Superior temporal gyrus (tissue), 1 donor: Measurements from ENCODE around the gene HNRNPUL2.
A peak's percentile ranks its signal among the peaks of the same experiment; 100 is the strongest.

ENCODE experiments used
- DNase-seq: peaks from one replicate; pipeline ENCODE4 v3.0.0-alpha.2; 2016; ENCODE audit errors: extremely low spot score

Gene HNRNPUL2

GRCh38 chr11:62726915-62727164 is 417 bp downstream of the HNRNPUL2 start:
- no peak for DNase-seq

- DNase-seq, result no peak
Measured at GRCh38 chr11:62726156-62726914, 922 bp downstream of the HNRNPUL2 start.

GRCh38 chr11:62725646-62726045 is 1.6 kb downstream of the HNRNPUL2 start:
- no peak for DNase-seq

GRCh38 chr11:62724171-62724570 is 3.1 kb downstream of the HNRNPUL2 start:
- no peak for DNase-seq

- no peak for DNase-seq
Measured at GRCh38 chr11:62721994-62722393, 5.3 kb downstream of the HNRNPUL2 start.

GRCh38 chr11:62719302-62719978 is 7.8 kb downstream of the HNRNPUL2 start:
- DNase-seq, result no peak

- DNase-seq, result no peak
Measured at GRCh38 chr11:62716816-62717215, 10.4 kb downstream of the HNRNPUL2 start.

GRCh38 chr11:62716206-62716605 is 11.1 kb downstream of the HNRNPUL2 start:
- no peak for DNase-seq

GRCh38 chr11:62715150-62716130 is 11.8 kb downstream of the HNRNPUL2 start:
- no peak for DNase-seq

GRCh38 chr11:62713343-62713742 is 13.9 kb downstream of the HNRNPUL2 start:
- no peak for DNase-seq

GRCh38 chr11:62712861-62713260 is 14.4 kb downstream of the HNRNPUL2 start:
- DNase-seq, result peak; percentile 3

GRCh38 chr11:62712276-62712812 is 14.9 kb downstream of the HNRNPUL2 start:
- DNase-seq, result no peak

- DNase-seq, result no peak
Measured at GRCh38 chr11:62710001-62710345, 17.3 kb downstream of the HNRNPUL2 start.

- peak; percentile 99 for DNase-seq
Measured at GRCh38 chr11:62709247-62710000, 17.8 kb downstream of the HNRNPUL2 start.

- DNase-seq, result no peak
Measured at GRCh38 chr11:62708793-62709192, 18.5 kb downstream of the HNRNPUL2 start.

GRCh38 chr11:62708392-62708791 is 18.9 kb downstream of the HNRNPUL2 start:
- DNase-seq, result peak; percentile 26

GRCh38 chr11:62707277-62707861 is 19.9 kb downstream of the HNRNPUL2 start, which contains the start of the genes BSCL2 and GNG3:
TSS of gene BSCL2 (minus strand) at chr11:62707424. CDS start at chr11:62707195, 229 bp downstream.
TSS of gene GNG3 (plus strand) at chr11:62707676. CDS start at chr11:62708296, 620 bp downstream.
- peak; percentile 84 for DNase-seq

GRCh38 chr11:62706850-62707247 is 20.4 kb downstream of the HNRNPUL2 start:
- DNase-seq, result no peak

- peak; percentile 94 for DNase-seq
Measured at GRCh38 chr11:62705880-62706849, 21.1 kb downstream of the HNRNPUL2 start.

GRCh38 chr11:62705413-62705812 is 21.8 kb downstream of the HNRNPUL2 start:
- no peak for DNase-seq
